ENCODE data around the gene GSS.

GSS gene

GRCh38 chr20:34894723-34895122 lies 60.9 kb downstream of the GSS start:
- H3K79me1 ChIP-seq (replicated peaks; ENCODE audit: low read length, poor library complexity, severe bottlenecking): peaks cover 10% of the 10 kb centered on the region
- no CpG with 5 or more reads among the region's 1 CpG for WGBS

GRCh38 chr20:34892671-34893070 lies 62.9 kb downstream of the GSS start:
- no peak overlapping the region for H2BK15ac ChIP-seq (ENCODE audit: low read depth, poor library complexity, severe bottlenecking)
- no peak overlapping the region for H2BK120ac ChIP-seq (ENCODE audit: low read depth, low read length)
- H3K79me1 ChIP-seq (replicated peaks; ENCODE audit: low read length, poor library complexity, severe bottlenecking): peaks cover 11% of the 10 kb centered on the region
- H2BK12ac ChIP-seq (ENCODE audit: low read length in 2 of 2): no peak overlapping the region
- H2AFZ ChIP-seq (ENCODE audit: low read depth, low read length): no peak overlapping the region
- H3K27ac ChIP-seq (ENCODE audit: low read length, poor library complexity, severe bottlenecking): no peak overlapping the region
- DNase-seq: no peak
- H4K91ac ChIP-seq (ENCODE audit: low read length): no peak overlapping the region
- H3K4me1 ChIP-seq (ENCODE audit: control insufficient read depth, insufficient read depth, low read depth, low read length): no peaks in the 10 kb centered on the region
- H3K9me3 ChIP-seq (ENCODE audit: control insufficient read depth, low read length): no peaks in the 10 kb centered on the region
- H3K4me3 ChIP-seq (ENCODE audit: insufficient read depth in 1 of 2, low read depth in 1 of 2, low read length in 2 of 2): no peak overlapping the region
- WGBS: 92% methylated on average over 1 of the region's 2 CpGs
- H2BK5ac ChIP-seq (ENCODE audit: low read depth, low read length, poor library complexity, severe bottlenecking): no peak overlapping the region
- H3K9ac ChIP-seq (ENCODE audit: low read length): no peak overlapping the region
- H3K18ac ChIP-seq (ENCODE audit: low read depth in 1 of 2, low read length in 2 of 2): no peak overlapping the region
- no peak overlapping the region for H3K23ac ChIP-seq (ENCODE audit: low read length in 2 of 2)
- H3K27me3 ChIP-seq (ENCODE audit: control insufficient read depth in 1 of 2, insufficient read depth in 1 of 2, low read length in 2 of 2): no peaks in the 10 kb centered on the region
- no peak overlapping the region for H3K14ac ChIP-seq (ENCODE audit: low read length in 2 of 2)
- H3K4me2 ChIP-seq (ENCODE audit: low read length, poor library complexity, severe bottlenecking): no peak overlapping the region
- H4K8ac ChIP-seq (ENCODE audit: low read length): no peak overlapping the region
- peaks cover 0 to 9% of the 10 kb centered on the region in 2 experiments for H3K36me3 ChIP-seq (ENCODE audit: control insufficient read depth in 1 of 2, insufficient read depth in 2 of 2, low read depth in 1 of 2, low read length in 2 of 2)
- no peak overlapping the region for H3K4ac ChIP-seq (ENCODE audit: low read depth in 1 of 2, low read length in 2 of 2)
- H2AK5ac ChIP-seq (ENCODE audit: low read length, severe bottlenecking): no peak overlapping the region

More at GRCh38 chr20:34894723-34895122, 60.9 kb downstream of the GSS start:
- Histone ChIP-seq H3K14ac (ENCODE audit: low read length in 2 of 2) (no peak overlapping the region), H3K23ac (ENCODE audit: low read length in 2 of 2) (no peak overlapping the region), H3K9me3 (ENCODE audit: control insufficient read depth, low read length) (no peaks in the 10 kb centered on the region), H3K36me3 (ENCODE audit: control insufficient read depth in 1 of 2, insufficient read depth in 2 of 2, low read depth in 1 of 2, low read length in 2 of 2) (peaks cover 0 to 2% of the 10 kb centered on the region in 2 experiments), H3K27ac (ENCODE audit: low read length, poor library complexity, severe bottlenecking) (no peak overlapping the region), H2BK5ac (ENCODE audit: low read depth, low read length, poor library complexity, severe bottlenecking) (no peak overlapping the region), H3K4me3 (ENCODE audit: insufficient read depth in 1 of 2, low read depth in 1 of 2, low read length in 2 of 2) (no peak overlapping the region), H2BK15ac (ENCODE audit: low read depth, poor library complexity, severe bottlenecking) (no peak overlapping the region), H4K8ac (ENCODE audit: low read length) (no peak overlapping the region), H4K91ac (ENCODE audit: low read length) (no peak overlapping the region), H3K27me3 (ENCODE audit: control insufficient read depth in 1 of 2, insufficient read depth in 1 of 2, low read length in 2 of 2) (no peaks in the 10 kb centered on the region), H3K4me1 (ENCODE audit: control insufficient read depth, insufficient read depth, low read depth, low read length) (no peaks in the 10 kb centered on the region), H3K9ac (ENCODE audit: low read length) (no peak overlapping the region), H3K18ac (ENCODE audit: low read depth in 1 of 2, low read length in 2 of 2) (no peak overlapping the region), H2AK5ac (ENCODE audit: low read length, severe bottlenecking) (no peak overlapping the region), H3K4ac (ENCODE audit: low read depth in 1 of 2, low read length in 2 of 2) (no peak overlapping the region), H2BK12ac (ENCODE audit: low read length in 2 of 2) (no peak overlapping the region), H2AFZ (ENCODE audit: low read depth, low read length) (no peak overlapping the region), H3K4me2 (ENCODE audit: low read length, poor library complexity, severe bottlenecking) (no peak overlapping the region), H2BK120ac (ENCODE audit: low read depth, low read length) (no peak overlapping the region)
- DNase-seq: no peak

- no peak overlapping the region for H4K91ac ChIP-seq (ENCODE audit: low read length)
- H3K36me3 ChIP-seq (ENCODE audit: control insufficient read depth in 1 of 2, insufficient read depth in 2 of 2, low read depth in 1 of 2, low read length in 2 of 2): peaks cover 0 to 14% of the 10 kb centered on the region in 2 experiments
- H3K4ac ChIP-seq (ENCODE audit: low read depth in 1 of 2, low read length in 2 of 2): no peak overlapping the region
- H3K9me3 ChIP-seq (ENCODE audit: control insufficient read depth, low read length): no peaks in the 10 kb centered on the region
- no peak overlapping the region for H2BK15ac ChIP-seq (ENCODE audit: low read depth, poor library complexity, severe bottlenecking)
- H2AK5ac ChIP-seq (ENCODE audit: low read length, severe bottlenecking): no peak overlapping the region
- H3K9ac ChIP-seq (ENCODE audit: low read length): no peak overlapping the region
- no peak overlapping the region for H3K23ac ChIP-seq (ENCODE audit: low read length in 2 of 2)
- no peak overlapping the region for H2BK120ac ChIP-seq (ENCODE audit: low read depth, low read length)
- H3K4me2 ChIP-seq (ENCODE audit: low read length, poor library complexity, severe bottlenecking): no peak overlapping the region
- H4K8ac ChIP-seq (ENCODE audit: low read length): no peak overlapping the region
- H3K27me3 ChIP-seq (ENCODE audit: control insufficient read depth in 1 of 2, insufficient read depth in 1 of 2, low read length in 2 of 2): no peaks in the 10 kb centered on the region
- H3K4me3 ChIP-seq (ENCODE audit: insufficient read depth in 1 of 2, low read depth in 1 of 2, low read length in 2 of 2): peak overlapping the region in 1 of 2 experiments; percentile 23
- H2BK5ac ChIP-seq (ENCODE audit: low read depth, low read length, poor library complexity, severe bottlenecking): no peak overlapping the region
- H3K79me1 ChIP-seq (replicated peaks; ENCODE audit: low read length, poor library complexity, severe bottlenecking): peaks cover 11% of the 10 kb centered on the region
- no peak overlapping the region for H3K27ac ChIP-seq (ENCODE audit: low read length, poor library complexity, severe bottlenecking)
- no peaks in the 10 kb centered on the region for H3K4me1 ChIP-seq (ENCODE audit: control insufficient read depth, insufficient read depth, low read depth, low read length)
- no peak overlapping the region for H3K14ac ChIP-seq (ENCODE audit: low read length in 2 of 2)
- WGBS: 100% methylated on average over 1 of the region's 2 CpGs
- H2BK12ac ChIP-seq (ENCODE audit: low read length in 2 of 2): no peak overlapping the region
- H2AFZ ChIP-seq (ENCODE audit: low read depth, low read length): no peak overlapping the region
- DNase-seq: peak; percentile 53
- no peak overlapping the region for H3K18ac ChIP-seq (ENCODE audit: low read depth in 1 of 2, low read length in 2 of 2)
Measured at GRCh38 chr20:34891166-34892062, 64.2 kb downstream of the GSS start.

- Histone ChIP-seq H3K4me3 (ENCODE audit: insufficient read depth in 1 of 2, low read depth in 1 of 2, low read length in 2 of 2) (no peak overlapping the region), H2BK120ac (ENCODE audit: low read depth, low read length) (no peak overlapping the region), H2BK12ac (ENCODE audit: low read length in 2 of 2) (no peak overlapping the region), H3K4ac (ENCODE audit: low read depth in 1 of 2, low read length in 2 of 2) (no peak overlapping the region), H2BK5ac (ENCODE audit: low read depth, low read length, poor library complexity, severe bottlenecking) (no peak overlapping the region), H2BK15ac (ENCODE audit: low read depth, poor library complexity, severe bottlenecking) (no peak overlapping the region), H3K4me2 (ENCODE audit: low read length, poor library complexity, severe bottlenecking) (no peak overlapping the region), H3K27ac (ENCODE audit: low read length, poor library complexity, severe bottlenecking) (no peak overlapping the region), H3K36me3 (ENCODE audit: control insufficient read depth in 1 of 2, insufficient read depth in 2 of 2, low read depth in 1 of 2, low read length in 2 of 2) (peaks cover 7 to 40% of the 10 kb centered on the region in 2 experiments), H3K14ac (ENCODE audit: low read length in 2 of 2) (no peak overlapping the region), H4K91ac (ENCODE audit: low read length) (no peak overlapping the region), H3K9me3 (ENCODE audit: control insufficient read depth, low read length) (no peaks in the 10 kb centered on the region), H4K8ac (ENCODE audit: low read length) (no peak overlapping the region), H2AFZ (ENCODE audit: low read depth, low read length) (no peak overlapping the region), H3K18ac (ENCODE audit: low read depth in 1 of 2, low read length in 2 of 2) (no peak overlapping the region), H3K79me1 (replicated peaks; ENCODE audit: low read length, poor library complexity, severe bottlenecking) (peaks cover 7% of the 10 kb centered on the region), H2AK5ac (ENCODE audit: low read length, severe bottlenecking) (no peak overlapping the region), H3K9ac (ENCODE audit: low read length) (no peak overlapping the region), H3K27me3 (ENCODE audit: control insufficient read depth in 1 of 2, insufficient read depth in 1 of 2, low read length in 2 of 2) (no peaks in the 10 kb centered on the region), H3K23ac (ENCODE audit: low read length in 2 of 2) (no peak overlapping the region), H3K4me1 (ENCODE audit: control insufficient read depth, insufficient read depth, low read depth, low read length) (no peaks in the 10 kb centered on the region)
- WGBS: 96% methylated on average over 1 of the region's 1 CpG
- no peak for DNase-seq
Measured at GRCh38 chr20:34888468-34888867, 67.1 kb downstream of the GSS start.

Measured in mesenchymal stem cell (in vitro differentiated cells and primary cell).